ENCODE measurements around the gene ATP13A5. TPM values are rescaled to one million over a fixed set of nuclear protein-coding genes. Genes with fewer than 3 reads are reported as not detected.

Gene ATP13A5
- total RNA-seq, 1 experiment from 2014 or later = not detected

GRCh38 chr3:193292386-193292785, 86.2 kb downstream of the ATP13A5 start:
- no peak overlapping the region for H3K27ac ChIP-seq (ENCODE audit: low read length)
- H3K36me3 ChIP-seq (ENCODE audit: control insufficient read depth, insufficient read depth, low read length) = no peaks in the 10 kb centered on the region
- intact Hi-C loops (cut with micrococcal nuclease; ENCODE audit: unreplicated experiment) (no loop called here), in situ Hi-C loops (cut with HindIII; ENCODE audit: low pct_unique_long_range_greater_than_20kb, low sequenced_read_pairs) (no loop called here)
- H3K4me3 ChIP-seq (ENCODE audit: low read depth in 2 of 2, low read length in 2 of 2) = no peak overlapping the region
- ATAC-seq (no peak), DNase-seq (ENCODE audit: low read depth, low spot score) (no peak)
- no TSS peak for BruUV-seq (replicated peaks)
- ChIA-PET POLR2A (no interaction called here), CTCF (no interaction called here)
- H3K27me3 ChIP-seq (ENCODE audit: control insufficient read depth, insufficient read depth, low read length) = no peaks in the 10 kb centered on the region
- no peaks in the 10 kb centered on the region; the same call in 1 of the 2 replicates for H3K9me3 ChIP-seq (ENCODE audit: control insufficient read depth, insufficient read depth, low read depth, low read length)
- no peaks in the 10 kb centered on the region for H3K4me1 ChIP-seq (ENCODE audit: control insufficient read depth, insufficient read depth, low read length)
- TF ChIP-seq REST (IDR thresholded peaks at IDR 0.05; ENCODE audit: insufficient read depth in 1 of 2, low read depth in 2 of 2, low read length in 1 of 2) (no peak), SIN3A (IDR thresholded peaks at IDR 0.05; ENCODE audit: borderline replicate concordance, insufficient read depth, low read depth, low read length) (no peak), CTCF (IDR thresholded peaks at IDR 0.05) (no peak), TCF7L2 (IDR thresholded peaks at IDR 0.05; ENCODE audit: low read depth, low read length) (no peak), POLR2AphosphoS5 (IDR thresholded peaks at IDR 0.05; ENCODE audit: low read depth, low read length) (no peak)

- intact Hi-C loops (cut with micrococcal nuclease; ENCODE audit: unreplicated experiment) = no loop called here
- TF ChIP-seq POLR2AphosphoS5 (IDR thresholded peaks at IDR 0.05; ENCODE audit: low read depth, low read length) = no peak
- TF ChIP-seq REST (IDR thresholded peaks at IDR 0.05; ENCODE audit: insufficient read depth in 1 of 2, low read depth in 2 of 2, low read length in 1 of 2) = no peak
- TF ChIP-seq CTCF (IDR thresholded peaks at IDR 0.05) = no peak
- no peak for TF ChIP-seq TCF7L2 (IDR thresholded peaks at IDR 0.05; ENCODE audit: low read depth, low read length)
- no peak for TF ChIP-seq SIN3A (IDR thresholded peaks at IDR 0.05; ENCODE audit: borderline replicate concordance, insufficient read depth, low read depth, low read length)
- in situ Hi-C loops (cut with HindIII; ENCODE audit: low pct_unique_long_range_greater_than_20kb, low sequenced_read_pairs) = no loop called here
- no peaks in the 10 kb centered on the region for H3K4me1 ChIP-seq (ENCODE audit: control insufficient read depth, insufficient read depth, low read length)
- POLR2A ChIA-PET = no interaction called here
- no peak overlapping the region for H3K27ac ChIP-seq (ENCODE audit: low read length)
- CTCF ChIA-PET = no interaction called here
- H3K9me3 ChIP-seq (ENCODE audit: control insufficient read depth, insufficient read depth, low read depth, low read length) = no peaks in the 10 kb centered on the region
- no peaks in the 10 kb centered on the region for H3K27me3 ChIP-seq (ENCODE audit: control insufficient read depth, insufficient read depth, low read length)
- no peak for DNase-seq (ENCODE audit: low read depth, low spot score)
- no peak for ATAC-seq
- no peaks in the 10 kb centered on the region for H3K36me3 ChIP-seq (ENCODE audit: control insufficient read depth, insufficient read depth, low read length)
- no peak overlapping the region for H3K4me3 ChIP-seq (ENCODE audit: low read depth in 2 of 2, low read length in 2 of 2)
- BruUV-seq (replicated peaks) = no TSS peak
Measured at GRCh38 chr3:193271101-193271840, 107.3 kb downstream of the ATP13A5 start.

Measured in Panc1 (cell line).